Body of pancreas (tissue), 4 donors: Measurements from ENCODE around the gene ARHGEF17. TPM values are rescaled to one million over a fixed set of nuclear protein-coding genes. Genes with fewer than 3 reads are reported as not detected.
A peak's percentile ranks its signal among the peaks of the same experiment; 100 is the strongest.

Experiments used
- ATAC-seq: fragments of 150-250 bp; one replicate; pipeline ENCODE4 v1.9.1; 2016
- DNase-seq, 4 donors: peaks; one replicate each; pipeline ENCODE4 v3.0.0-alpha.2; 2019
- H3K27ac ChIP-seq, 4 donors: fragments of 200-600 bp; sonication (generic); 1 replicate in 3 of 4; 2 replicates in 1 of 4; pipeline versions ENCODE4 v1.5.1 to v1.6.1; 2016 to 2019; ENCODE audit warnings: mild to moderate bottlenecking in 1 of 4, mixed read lengths in 1 of 4, moderate library complexity in 1 of 4
- H3K27me3 ChIP-seq, 2 donors: fragments of 200-600 bp; sonication (generic); one replicate each; pipeline ENCODE4 v1.6.0; 2016; ENCODE audit warnings: mild to moderate bottlenecking in 1 of 2
- H3K36me3 ChIP-seq, 2 donors: fragments of 200-600 bp; sonication (generic); replicated peaks in 1 of 2; 2 replicates each; pipeline ENCODE4 v1.5.1; 2016; ENCODE audit warnings: low read depth in 2 of 2; ENCODE audit not compliant: insufficient read depth in 1 of 2
- H3K4me1 ChIP-seq: fragments of 200-600 bp; sonication (generic); one replicate; pipeline ENCODE4 v1.6.0; 2016
- H3K4me3 ChIP-seq, 2 donors: fragments of 200-600 bp; sonication (generic); 1 replicate in 1 of 2; 2 replicates in 1 of 2; pipeline ENCODE4 v1.5.1; 2016 to 2019
- H3K9me3 ChIP-seq, 3 donors: fragments of 200-600 bp; sonication (generic); 1 replicate in 2 of 3; 2 replicates in 1 of 3; pipeline ENCODE4 v1.5.1; 2016
- POLR2A ChIP-seq, 3 donors: fragments of 450-650 bp; IDR thresholded peaks; one replicate each; pipeline ENCODE4 v1.6.1; 2016; ENCODE audit warnings: antibody characterized with exemption in 3 of 3, mild to moderate bottlenecking in 2 of 3
- WGBS, 2 donors: methylation state at CpG; one replicate each; pipeline ENCODE4 v1.1.5; 2017; 5-methylcytosine and 5-hydroxymethylcytosine counted together
- intact Hi-C: fragments of 100-400 bp; cut with DNase I; formaldehyde crosslinking; loops from one replicate; pipeline ENCODE4 v1.15.1; 2023
- total RNA-seq, 2 donors: library from RNA; depleted of rRNA; stranded (reverse); fragments of >200 nt; gene quantifications; one replicate each; pipeline ENCODE4 v1.1.0, GENCODE V29; 2016
- TF ChIP-seq, protein P1 (sequence below), 7 experiments: fragments of 450-650 bp in 4 of 7; fragments of 200-600 bp in 3 of 7; sonication (generic) in 3 of 7; IDR thresholded peaks; one replicate each; pipeline ENCODE4 v1.5.1; 2016 to 2019; ENCODE audit warnings: antibody characterized with exemption in 7 of 7

The ARHGEF17 gene
- total RNA-seq, 2 donors from 2014 or later, result 19.2 to 28.0 TPM

DNA sequence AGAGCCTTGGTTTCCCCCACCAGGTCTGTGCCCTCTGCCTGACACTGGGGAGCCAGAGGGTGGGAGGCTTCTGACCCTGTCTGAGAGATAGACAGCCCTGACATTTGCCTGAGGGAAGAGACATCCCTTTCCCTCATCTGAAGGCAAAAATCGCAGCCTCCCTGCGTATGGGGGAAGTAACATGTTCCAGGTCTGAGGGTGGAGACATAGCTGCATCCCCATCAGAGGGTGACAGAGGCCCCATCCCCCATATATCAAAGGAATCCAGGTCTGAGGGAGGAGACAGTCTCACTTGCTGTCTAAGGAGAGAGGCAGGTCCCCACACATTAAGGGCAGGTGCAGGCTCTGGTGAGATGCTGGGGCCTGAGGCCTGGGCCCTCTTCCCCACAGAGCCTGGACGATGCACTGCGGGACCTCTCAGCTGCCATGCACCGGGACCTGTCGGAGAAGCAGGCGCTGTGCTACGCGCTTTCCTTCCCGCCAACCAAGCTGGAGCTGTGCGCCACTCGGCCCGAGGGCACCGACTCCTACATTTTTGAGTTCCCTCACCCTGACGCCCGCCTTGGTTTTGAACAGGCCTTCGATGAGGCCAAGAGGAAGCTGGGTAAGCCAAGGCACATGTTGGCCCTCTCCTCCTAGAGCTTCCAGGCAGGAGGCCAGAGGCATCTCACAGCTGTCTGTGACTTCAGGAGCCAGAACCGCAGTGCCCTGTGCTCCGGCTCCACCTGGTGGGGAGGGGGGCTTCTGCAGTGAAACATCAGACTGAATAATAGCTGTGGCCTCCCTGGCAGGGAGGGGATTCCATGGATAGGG, 52.1 kb downstream of the ARHGEF17 start:
- Histone ChIP-seq H3K36me3 (no peaks in the 10 kb centered on the region), H3K4me3 (no peak overlapping the region), H3K9me3 (no peaks in the 10 kb centered on the region), H3K27ac (no peak overlapping the region), H3K27me3 (no peaks in the 10 kb centered on the region), H3K4me1 (no peaks in the 10 kb centered on the region)
- 91 to 96% methylated on average over 8 to 19 of the region's 19 CpGs for WGBS, 2 donors
- intact Hi-C loops, result loop anchor here (5.0 kb wide), 1 partner anchor 32 kb away; no protein-coding TSS in a partner anchor
- ATAC-seq, result no peak
- DNase-seq, result peak in 1 of 4 donors; percentile 28
- no peak for TF ChIP-seq POLR2A (IDR thresholded peaks at IDR 0.05)
- TF ChIP-seq, protein P1, sequence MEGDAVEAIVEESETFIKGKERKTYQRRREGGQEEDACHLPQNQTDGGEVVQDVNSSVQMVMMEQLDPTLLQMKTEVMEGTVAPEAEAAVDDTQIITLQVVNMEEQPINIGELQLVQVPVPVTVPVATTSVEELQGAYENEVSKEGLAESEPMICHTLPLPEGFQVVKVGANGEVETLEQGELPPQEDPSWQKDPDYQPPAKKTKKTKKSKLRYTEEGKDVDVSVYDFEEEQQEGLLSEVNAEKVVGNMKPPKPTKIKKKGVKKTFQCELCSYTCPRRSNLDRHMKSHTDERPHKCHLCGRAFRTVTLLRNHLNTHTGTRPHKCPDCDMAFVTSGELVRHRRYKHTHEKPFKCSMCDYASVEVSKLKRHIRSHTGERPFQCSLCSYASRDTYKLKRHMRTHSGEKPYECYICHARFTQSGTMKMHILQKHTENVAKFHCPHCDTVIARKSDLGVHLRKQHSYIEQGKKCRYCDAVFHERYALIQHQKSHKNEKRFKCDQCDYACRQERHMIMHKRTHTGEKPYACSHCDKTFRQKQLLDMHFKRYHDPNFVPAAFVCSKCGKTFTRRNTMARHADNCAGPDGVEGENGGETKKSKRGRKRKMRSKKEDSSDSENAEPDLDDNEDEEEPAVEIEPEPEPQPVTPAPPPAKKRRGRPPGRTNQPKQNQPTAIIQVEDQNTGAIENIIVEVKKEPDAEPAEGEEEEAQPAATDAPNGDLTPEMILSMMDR (IDR thresholded peaks at IDR 0.05), result peak in 3 of 7 experiments; percentile 11 to 15 (median 15)

DNA sequence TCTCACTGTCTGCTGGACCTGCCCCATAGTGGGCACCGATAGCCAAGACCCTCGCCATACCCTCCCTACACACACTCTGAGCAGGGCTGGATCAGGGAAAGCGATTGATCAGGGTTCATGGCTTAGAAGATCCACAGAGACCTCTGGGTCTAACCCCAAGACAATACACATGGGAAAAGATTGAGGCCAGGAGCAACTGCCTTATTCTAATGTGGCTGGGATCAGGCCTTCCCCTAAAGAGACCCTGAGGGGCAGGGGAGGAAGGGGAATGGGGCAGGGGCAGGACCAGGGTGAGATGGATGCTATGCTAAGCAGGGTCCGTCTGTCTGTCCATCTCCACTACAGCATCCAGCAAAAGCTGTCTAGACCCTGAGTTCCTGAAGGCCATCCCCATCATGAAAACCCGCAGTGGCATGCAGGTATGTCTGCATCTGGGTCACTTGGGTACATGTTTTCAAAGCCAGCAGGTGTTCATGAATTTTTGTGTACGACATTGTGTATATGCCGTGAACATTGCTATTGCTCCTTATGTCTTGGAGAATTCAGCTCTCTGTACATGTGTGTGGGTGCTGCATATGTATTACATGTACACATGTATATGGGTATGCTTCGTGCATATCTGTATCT, 52.8 kb downstream of the ARHGEF17 start:
- TF ChIP-seq, protein P1 (IDR thresholded peaks at IDR 0.05), result no peak
- TF ChIP-seq POLR2A (IDR thresholded peaks at IDR 0.05), result no peak
- 84 to 89% methylated on average over 5 to 8 of the region's 8 CpGs for WGBS, 2 donors
- H3K27me3 ChIP-seq, result no peaks in the 10 kb centered on the region
- H3K4me1 ChIP-seq, result no peaks in the 10 kb centered on the region
- ATAC-seq (no peak), DNase-seq (no peak)
- no peaks in the 10 kb centered on the region for H3K9me3 ChIP-seq
- H3K36me3 ChIP-seq, result no peaks in the 10 kb centered on the region
- no peak overlapping the region for H3K27ac ChIP-seq
- intact Hi-C loops, result no loop called here
- no peak overlapping the region for H3K4me3 ChIP-seq

DNA sequence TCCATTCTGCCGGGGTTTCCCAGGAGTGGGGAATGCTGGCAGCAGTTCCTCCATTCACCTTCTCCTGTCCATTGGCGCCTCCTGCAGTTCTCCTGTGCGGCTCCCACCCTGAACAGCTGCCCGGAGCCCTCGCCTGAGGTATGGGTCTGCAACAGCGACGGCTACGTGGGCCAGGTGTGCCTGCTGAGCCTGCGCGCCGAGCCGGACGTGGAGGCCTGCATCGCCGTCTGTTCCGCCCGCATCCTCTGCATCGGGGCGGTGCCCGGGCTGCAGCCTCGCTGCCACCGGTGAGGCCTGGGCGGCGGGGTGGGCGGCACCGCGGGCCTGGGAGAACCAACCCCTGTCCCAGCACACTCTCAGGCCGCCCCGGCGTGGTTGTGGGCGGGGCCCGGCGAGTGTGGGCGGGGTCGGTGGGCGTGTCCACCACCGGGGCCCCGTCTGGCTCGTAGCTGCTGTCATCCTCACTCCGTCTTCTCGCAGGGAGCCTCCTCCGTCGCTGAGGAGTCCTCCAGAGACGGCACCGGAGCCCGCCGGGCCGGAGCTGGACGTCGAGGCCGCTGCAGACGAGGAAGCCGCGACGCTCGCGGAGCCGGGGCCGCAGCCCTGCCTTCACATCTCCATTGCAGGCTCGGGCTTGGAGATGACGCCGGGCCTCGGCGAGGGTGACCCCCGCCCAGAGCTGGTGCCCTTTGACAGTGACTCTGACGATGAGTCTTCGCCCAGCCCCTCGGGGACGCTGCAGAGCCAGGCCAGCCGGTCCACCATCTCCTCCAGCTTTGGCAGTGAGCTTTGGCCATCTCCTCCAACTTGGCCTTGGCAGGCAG, 54.1 kb downstream of the ARHGEF17 start:
- H3K4me3 ChIP-seq, result no peak overlapping the region
- no peak overlapping the region for H3K27ac ChIP-seq
- intact Hi-C loops, result no loop called here
- H3K9me3 ChIP-seq, result no peaks in the 10 kb centered on the region
- WGBS, 2 donors, result 60 to 67% methylated on average over 1 to 50 of the region's 70 CpGs
- DNase-seq (no peak), ATAC-seq (no peak)
- no peaks in the 10 kb centered on the region for H3K4me1 ChIP-seq
- no peaks in the 10 kb centered on the region for H3K27me3 ChIP-seq
- no peak for TF ChIP-seq POLR2A (IDR thresholded peaks at IDR 0.05)
- TF ChIP-seq, protein P1 (IDR thresholded peaks at IDR 0.05), result no peak
- no peaks in the 10 kb centered on the region for H3K36me3 ChIP-seq

DNA sequence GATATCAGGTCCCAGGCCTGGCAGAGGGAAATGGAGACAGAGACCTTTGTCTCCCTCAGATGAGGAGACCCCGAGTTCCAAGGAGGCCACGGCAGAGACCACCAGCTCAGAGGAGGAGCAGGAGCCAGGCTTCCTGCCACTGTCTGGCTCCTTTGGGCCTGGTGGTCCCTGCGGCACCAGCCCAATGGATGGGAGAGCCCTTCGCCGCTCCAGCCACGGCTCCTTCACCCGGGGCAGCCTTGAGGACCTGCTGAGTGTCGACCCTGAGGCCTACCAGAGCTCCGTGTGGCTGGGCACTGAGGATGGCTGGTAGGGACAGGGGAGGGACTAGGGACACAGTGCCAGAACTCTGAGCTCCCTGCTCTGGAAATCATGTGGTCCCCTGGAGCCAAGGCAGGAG, 55.1 kb downstream of the ARHGEF17 start:
- Histone ChIP-seq H3K9me3 (no peaks in the 10 kb centered on the region), H3K36me3 (no peaks in the 10 kb centered on the region), H3K4me3 (no peak overlapping the region), H3K4me1 (no peaks in the 10 kb centered on the region), H3K27ac (no peak overlapping the region), H3K27me3 (no peaks in the 10 kb centered on the region)
- no peak for ATAC-seq
- 86 to 100% methylated on average over 2 to 9 of the region's 9 CpGs for WGBS, 2 donors
- TF ChIP-seq POLR2A (IDR thresholded peaks at IDR 0.05), result no peak
- TF ChIP-seq, protein P1 (IDR thresholded peaks at IDR 0.05), result no peak
- intact Hi-C loops, result no loop called here
- no peak for DNase-seq
